Activated effector memory CD4-positive, alpha-beta T cell treated with Interleukin-2 at 50 U/mL for 16 hours (primary cell): ENCODE measurements around the gene CCL22.
"Not testable (repeated sequence)": the region's sequence is repeated elsewhere in the genome, so short reads cannot be mapped to it uniquely, and the experiment has no call there.

Experiments
- DNase-seq: peaks from one replicate; pipeline ENCODE4 v3.0.0-alpha.2; 2020

The CCL22 gene

DNA sequence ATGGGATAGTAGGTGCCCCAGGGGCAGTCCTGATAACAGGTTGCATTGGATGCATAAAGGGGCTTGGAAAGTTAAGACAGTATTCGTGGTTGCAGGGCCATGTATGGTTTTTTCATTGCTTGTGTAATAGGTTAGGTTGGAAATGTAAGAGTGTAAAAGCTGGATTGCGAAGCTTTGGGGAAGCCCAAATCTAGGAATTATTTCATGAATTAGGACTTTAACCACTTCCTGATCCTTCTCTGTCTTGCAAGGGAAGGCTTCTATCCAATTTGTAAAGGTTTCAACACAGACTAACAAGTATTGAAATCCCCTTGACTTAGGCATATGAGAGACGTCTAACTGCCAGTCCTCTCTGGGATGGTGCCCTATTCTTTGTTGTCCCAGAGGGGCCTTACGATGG, 38.2 kb downstream of the CCL22 start:
- DNase-seq: no peak

GRCh38 chr16:57397493-57397892, 38.9 kb downstream of the CCL22 start:
- not testable (repeated sequence) for DNase-seq

GRCh38 chr16:57401943-57402640, 43.5 kb downstream of the CCL22 start:
- DNase-seq: no peak

DNA sequence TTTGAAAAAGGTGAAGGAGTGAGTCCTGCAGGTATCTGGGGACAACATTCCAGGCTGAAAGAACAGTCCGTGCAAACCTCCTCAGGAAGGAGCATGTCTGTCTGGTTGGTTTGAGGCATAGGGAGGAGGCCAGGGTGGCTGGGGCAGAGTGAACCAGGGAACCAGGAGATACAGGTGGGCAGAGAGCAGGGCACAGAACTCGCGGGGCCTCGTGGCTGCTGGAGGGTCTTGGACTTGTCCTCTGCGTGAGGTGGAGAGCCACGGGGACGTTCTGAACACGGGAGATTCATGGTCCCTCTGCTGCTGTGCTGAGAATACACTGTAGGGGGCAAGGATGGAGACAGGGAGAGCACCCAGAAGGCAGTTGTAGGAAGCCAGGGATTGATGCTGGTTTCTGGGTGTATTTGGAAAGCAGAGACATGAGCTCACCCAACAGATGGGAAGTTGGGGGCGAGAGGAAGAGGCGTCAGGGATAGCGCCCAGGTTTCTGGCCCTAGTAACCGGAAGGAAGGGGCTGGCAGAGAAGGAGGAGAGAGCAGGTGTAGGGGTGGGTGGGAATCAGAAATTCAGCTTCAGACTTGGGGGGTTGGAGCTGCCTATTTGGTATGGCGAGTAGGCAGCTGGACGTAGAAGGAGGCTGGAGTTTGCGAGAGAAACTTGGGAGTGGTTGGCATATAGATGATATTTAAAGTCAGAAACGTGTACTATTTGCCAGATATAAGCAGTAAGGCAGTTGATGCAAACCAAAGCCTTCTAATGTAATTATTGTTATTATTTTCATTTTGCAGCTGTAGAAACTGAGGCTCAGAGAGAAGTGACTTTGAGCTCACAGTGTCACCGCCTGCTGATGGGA, 45.6 kb downstream of the CCL22 start, which contains the start of gene CCL17:
Gene CCL17 (plus strand): TSS at position 803 of the 853 bp plus-strand sequence. CDS start 9,166 bp downstream, outside the sequence.
- no peak for DNase-seq

GRCh38 chr16:57405097-57405496, 46.5 kb downstream of the CCL22 start:
- no peak for DNase-seq

- DNase-seq: no peak
Observed at GRCh38 chr16:57406881-57407280, 48.3 kb downstream of the CCL22 start.

DNA sequence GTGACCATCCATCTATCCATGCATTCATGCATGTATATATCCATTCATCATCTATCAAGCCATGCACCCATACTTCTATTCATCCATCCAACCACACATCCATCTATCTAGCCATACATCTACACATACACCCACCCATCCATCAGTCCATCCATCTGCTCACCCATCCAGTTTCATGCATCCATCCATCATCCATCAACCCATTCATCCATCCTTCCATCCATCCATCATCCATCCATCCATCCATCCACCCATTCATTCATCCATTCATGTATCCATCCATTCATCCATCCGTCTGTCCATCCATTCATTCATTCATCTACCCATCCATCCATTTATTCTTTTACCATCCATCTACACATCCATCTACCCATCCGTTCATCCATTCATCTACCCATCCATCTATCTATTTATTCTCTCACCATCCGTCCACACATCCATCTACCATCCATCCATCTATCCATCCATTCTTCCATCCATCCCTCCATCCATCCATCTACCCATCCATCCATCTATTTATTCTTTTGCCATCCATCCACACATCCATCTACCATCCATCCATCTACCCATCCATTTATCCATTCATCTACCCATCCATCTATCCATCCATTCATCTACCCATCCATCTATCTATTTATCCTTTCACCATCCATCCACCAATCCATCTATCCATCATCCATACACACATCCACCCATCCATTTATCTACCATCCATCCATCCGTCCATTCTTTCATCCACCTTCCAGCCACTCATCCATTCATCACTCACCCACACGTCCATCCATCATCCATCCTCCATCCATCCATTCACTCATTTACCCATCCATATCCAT, 49.2 kb downstream of the CCL22 start:
- DNase-seq: no peak

- DNase-seq: no peak
Observed at GRCh38 chr16:57409065-57409464, 50.5 kb downstream of the CCL22 start.

DNA sequence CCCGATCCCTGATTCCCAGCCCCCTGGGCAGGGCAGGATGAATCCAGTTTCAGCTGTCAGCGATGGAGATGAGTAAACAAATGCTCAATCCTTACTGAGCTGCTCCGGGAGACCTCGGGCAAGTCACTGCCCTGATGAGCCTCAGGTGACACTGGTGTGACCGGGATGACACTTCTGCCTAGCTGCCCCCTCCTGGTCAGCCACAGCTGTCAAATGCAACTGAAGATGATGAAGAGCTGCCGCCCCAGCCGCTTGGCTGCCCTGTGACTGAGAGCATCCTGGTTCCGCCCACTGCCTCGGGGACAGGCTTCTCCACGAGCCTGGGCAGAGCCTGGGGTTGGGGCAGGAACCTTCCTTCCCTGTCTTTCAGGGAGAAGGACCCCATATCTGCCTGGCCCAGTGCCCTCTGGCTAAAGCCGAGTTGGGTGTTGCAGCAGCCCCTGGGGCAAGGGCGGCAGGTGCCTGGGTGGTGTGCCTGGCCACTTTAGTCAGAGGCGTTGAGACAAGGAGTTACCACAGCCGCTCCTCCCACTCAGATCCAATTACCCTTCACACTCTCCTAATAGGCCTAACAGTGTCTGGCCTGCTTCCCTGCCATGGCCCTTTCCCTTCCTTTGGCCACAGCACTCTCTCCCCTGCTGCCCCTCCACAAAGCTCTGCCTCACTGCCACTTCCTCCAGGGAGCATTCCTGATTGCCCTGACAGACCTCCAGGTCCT, 51.4 kb downstream of the CCL22 start:
- no peak for DNase-seq

DNA sequence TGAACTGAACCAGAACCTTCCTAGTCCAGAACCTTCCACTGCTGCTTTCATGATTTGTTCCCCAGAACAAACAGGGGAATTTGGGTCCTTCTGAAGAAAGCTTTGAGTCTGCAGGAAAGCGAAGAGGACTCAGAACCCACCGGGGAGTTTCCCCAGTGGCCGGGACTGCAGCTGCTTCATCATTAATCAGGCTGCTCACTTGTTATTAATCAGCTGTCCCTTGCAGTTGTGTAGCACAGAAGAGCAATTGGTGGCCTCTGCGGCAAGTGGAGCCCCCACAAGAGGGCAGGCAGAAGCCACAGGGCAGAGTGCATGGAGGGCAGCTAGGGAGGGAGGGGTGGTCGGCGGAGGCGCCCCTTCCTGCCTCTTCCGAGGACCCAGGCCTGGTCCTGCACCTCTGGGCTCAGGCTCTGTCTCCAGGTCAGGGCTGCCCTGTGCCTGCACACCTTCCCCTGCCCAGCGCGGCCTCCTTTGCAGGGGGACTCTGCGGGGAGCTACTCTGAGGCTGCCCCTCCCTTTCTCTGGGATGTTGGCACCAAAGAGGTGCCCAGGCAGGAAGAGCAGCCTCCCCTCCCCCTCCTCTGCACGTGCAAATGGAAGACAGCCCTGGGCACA, 52.9 kb downstream of the CCL22 start:
- DNase-seq: no peak

GRCh38 chr16:57412584-57412983, 54.0 kb downstream of the CCL22 start:
- DNase-seq: no peak

GRCh38 chr16:57413301-57413730, 54.7 kb downstream of the CCL22 start:
- no peak for DNase-seq

- no peak for DNase-seq
Observed at GRCh38 chr16:57413733-57414132, 55.1 kb downstream of the CCL22 start.
